ENCODE results near the gene OLFML2B.
"Not testable (repeated sequence)": the region's sequence is repeated elsewhere in the genome, so short reads cannot be mapped to it uniquely, and the experiment has no call there.

Gene OLFML2B

DNA sequence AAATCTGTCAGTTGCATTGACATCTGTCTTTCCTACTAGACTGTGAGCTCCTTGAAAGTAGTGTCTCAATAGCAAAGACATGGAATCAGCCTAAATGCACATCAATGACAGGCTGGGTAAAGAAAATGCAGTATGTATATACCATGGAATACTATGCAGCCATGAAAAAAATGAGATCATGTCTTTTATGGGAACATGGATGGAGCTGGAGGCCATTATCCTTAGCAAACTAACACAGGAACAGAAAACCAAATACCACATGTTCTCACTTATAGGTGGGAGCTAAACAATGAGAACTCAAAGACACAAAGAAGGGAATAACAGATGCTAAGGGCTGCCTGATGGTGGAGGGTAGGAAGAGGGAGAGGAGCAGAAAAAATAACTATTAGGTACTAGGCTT, 5.9 kb downstream of the OLFML2B start:
- H3K9me3 ChIP-seq (ENCODE audit: insufficient read depth, low read depth, low read length); H2AFZ ChIP-seq (ENCODE audit: insufficient read depth, low read length, poor library complexity); H3K36me3 ChIP-seq (ENCODE audit: control insufficient read depth in 1 of 2, insufficient read depth in 2 of 2, low read length in 2 of 2); H3K23ac ChIP-seq (ENCODE audit: low read length); H4K91ac ChIP-seq (ENCODE audit: low read depth, low read length); H3K4me3 ChIP-seq (ENCODE audit: low read depth, low read length); H2BK5ac ChIP-seq (ENCODE audit: low read depth, low read length, poor library complexity); H3K18ac ChIP-seq (ENCODE audit: low read length); H3K14ac ChIP-seq (ENCODE audit: low read length); H3K79me1 ChIP-seq (ENCODE audit: low read length); H2BK12ac ChIP-seq (ENCODE audit: low read length); H2AK5ac ChIP-seq (ENCODE audit: low read length); H3K4me1 ChIP-seq (ENCODE audit: control insufficient read depth in 1 of 2, insufficient read depth in 2 of 2, low read length in 2 of 2); H2BK120ac ChIP-seq (ENCODE audit: insufficient read depth, low read length, poor library complexity); H3K4ac ChIP-seq (ENCODE audit: low read depth, low read length); H4K12ac ChIP-seq (ENCODE audit: low read depth, low read length); H3K27ac ChIP-seq (ENCODE audit: low read depth, low read length); H4K8ac ChIP-seq (ENCODE audit: low read depth, low read length); DNase-seq; H3K4me2 ChIP-seq (ENCODE audit: low read length); H3K9ac ChIP-seq (ENCODE audit: low read length); H3K27me3 ChIP-seq (ENCODE audit: insufficient read depth, low read length); H3K79me2 ChIP-seq (ENCODE audit: control insufficient read depth, insufficient read depth, low read length, poor library complexity): not testable (repeated sequence)

DNA sequence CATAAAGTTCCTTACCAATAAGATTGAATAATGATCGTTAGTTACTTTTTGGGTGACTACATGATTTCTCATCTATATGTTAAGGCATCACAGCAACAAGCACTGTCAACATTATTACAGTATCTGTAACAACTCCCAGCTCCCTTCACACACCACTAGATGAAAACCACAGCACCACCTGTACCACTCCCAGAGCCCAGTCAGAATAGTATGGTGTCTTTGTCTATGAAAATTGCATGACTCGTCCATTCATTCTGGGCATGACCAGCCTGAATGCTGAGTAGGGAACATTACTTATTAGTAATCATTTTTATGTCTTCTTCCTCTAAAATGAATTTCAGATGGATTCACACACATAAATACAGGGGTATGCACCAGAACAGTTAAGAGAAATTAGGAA, 7.0 kb downstream of the OLFML2B start:
- Histone ChIP-seq H3K79me1 (ENCODE audit: low read length) (no peaks in the 10 kb centered on the region), H2AK5ac (ENCODE audit: low read length) (no peak overlapping the region), H3K4me2 (ENCODE audit: low read length) (no peak overlapping the region), H3K4me1 (ENCODE audit: control insufficient read depth in 1 of 2, insufficient read depth in 2 of 2, low read length in 2 of 2) (no peaks in the 10 kb centered on the region), H4K12ac (ENCODE audit: low read depth, low read length) (no peak overlapping the region), H3K79me2 (ENCODE audit: control insufficient read depth, insufficient read depth, low read length, poor library complexity) (no peaks in the 10 kb centered on the region), H3K36me3 (ENCODE audit: control insufficient read depth in 1 of 2, insufficient read depth in 2 of 2, low read length in 2 of 2) (no peaks in the 10 kb centered on the region), H3K4ac (ENCODE audit: low read depth, low read length) (no peak overlapping the region), H3K4me3 (ENCODE audit: low read depth, low read length) (no peak overlapping the region), H2BK120ac (ENCODE audit: insufficient read depth, low read length, poor library complexity) (no peak overlapping the region), H3K18ac (ENCODE audit: low read length) (no peak overlapping the region), H3K9ac (ENCODE audit: low read length) (no peak overlapping the region), H3K27me3 (ENCODE audit: insufficient read depth, low read length) (no peaks in the 10 kb centered on the region), H2BK12ac (ENCODE audit: low read length) (no peak overlapping the region), H4K8ac (ENCODE audit: low read depth, low read length) (no peak overlapping the region), H2AFZ (ENCODE audit: insufficient read depth, low read length, poor library complexity) (no peak overlapping the region), H3K14ac (ENCODE audit: low read length) (no peak overlapping the region), H3K23ac (ENCODE audit: low read length) (no peak overlapping the region), H4K91ac (ENCODE audit: low read depth, low read length) (no peak overlapping the region), H3K27ac (ENCODE audit: low read depth, low read length) (no peak overlapping the region), H2BK5ac (ENCODE audit: low read depth, low read length, poor library complexity) (no peak overlapping the region), H3K9me3 (ENCODE audit: insufficient read depth, low read depth, low read length) (peaks cover 1% of the 10 kb centered on the region)
- WGBS (ENCODE audit: extremely low coverage, insufficient coverage, insufficient read length), result no CpG with 5 or more reads among the region's 2 CpGs
- no peak for DNase-seq

DNA sequence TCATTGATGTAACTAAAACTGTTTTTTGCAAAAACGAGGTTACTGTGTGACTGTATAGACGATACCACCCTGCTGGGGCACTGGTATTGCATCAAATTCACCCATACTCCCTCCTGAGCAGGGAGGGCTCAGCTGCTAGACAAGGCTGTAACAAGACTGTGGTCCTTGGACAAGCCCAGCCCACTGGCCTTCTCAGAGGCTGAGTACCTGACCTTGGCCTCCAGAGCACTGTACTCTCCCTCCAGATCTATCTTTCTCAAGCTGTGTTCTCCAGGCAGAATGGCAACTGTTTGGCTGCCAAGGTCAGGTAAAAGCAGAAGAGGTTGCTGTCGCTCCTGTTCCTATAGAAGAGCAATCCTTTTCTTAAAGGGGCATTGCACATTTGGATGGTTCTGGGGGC, 8.5 kb downstream of the OLFML2B start:
- Histone ChIP-seq H3K27me3 (ENCODE audit: insufficient read depth, low read length) (no peaks in the 10 kb centered on the region), H3K4me3 (ENCODE audit: low read depth, low read length) (no peak overlapping the region), H4K91ac (ENCODE audit: low read depth, low read length) (no peak overlapping the region), H4K8ac (ENCODE audit: low read depth, low read length) (no peak overlapping the region), H2BK5ac (ENCODE audit: low read depth, low read length, poor library complexity) (no peak overlapping the region), H3K4me2 (ENCODE audit: low read length) (no peak overlapping the region), H2BK12ac (ENCODE audit: low read length) (no peak overlapping the region), H4K12ac (ENCODE audit: low read depth, low read length) (no peak overlapping the region), H3K14ac (ENCODE audit: low read length) (no peak overlapping the region), H3K9me3 (ENCODE audit: insufficient read depth, low read depth, low read length) (peaks cover 2% of the 10 kb centered on the region), H3K18ac (ENCODE audit: low read length) (no peak overlapping the region), H3K79me1 (ENCODE audit: low read length) (no peaks in the 10 kb centered on the region), H2AFZ (ENCODE audit: insufficient read depth, low read length, poor library complexity) (no peak overlapping the region), H3K4ac (ENCODE audit: low read depth, low read length) (no peak overlapping the region), H3K27ac (ENCODE audit: low read depth, low read length) (no peak overlapping the region), H3K23ac (ENCODE audit: low read length) (no peak overlapping the region), H3K4me1 (ENCODE audit: control insufficient read depth in 1 of 2, insufficient read depth in 2 of 2, low read length in 2 of 2) (no peaks in the 10 kb centered on the region), H3K36me3 (ENCODE audit: control insufficient read depth in 1 of 2, insufficient read depth in 2 of 2, low read length in 2 of 2) (no peaks in the 10 kb centered on the region), H2AK5ac (ENCODE audit: low read length) (no peak overlapping the region), H3K9ac (ENCODE audit: low read length) (no peak overlapping the region), H3K79me2 (ENCODE audit: control insufficient read depth, insufficient read depth, low read length, poor library complexity) (no peaks in the 10 kb centered on the region), H2BK120ac (ENCODE audit: insufficient read depth, low read length, poor library complexity) (no peak overlapping the region)
- WGBS (ENCODE audit: extremely low coverage, insufficient coverage, insufficient read length), result no CpG with 5 or more reads among the region's 3 CpGs
- no peak for DNase-seq

DNA sequence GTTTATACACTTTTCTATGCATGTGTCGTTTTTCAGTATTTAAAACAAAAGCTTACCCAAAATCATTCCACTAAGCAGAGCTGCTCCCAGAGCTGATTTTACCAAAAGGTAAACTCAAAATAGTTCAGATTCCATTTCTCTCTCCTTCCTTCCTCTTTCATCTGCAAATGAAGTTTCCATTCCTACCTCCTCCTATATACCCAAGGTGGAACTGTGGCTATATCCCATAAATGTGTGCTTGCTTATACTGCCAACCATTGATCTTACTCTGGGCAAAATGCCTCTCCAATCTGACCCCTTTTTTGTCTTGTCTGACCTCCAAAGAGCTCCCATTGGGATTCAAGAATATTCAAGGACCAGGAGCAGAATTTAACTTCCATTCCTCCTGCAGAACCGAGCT, 9.5 kb downstream of the OLFML2B start:
- no CpG with 5 or more reads among the region's 2 CpGs for WGBS (ENCODE audit: extremely low coverage, insufficient coverage, insufficient read length)

DNA sequence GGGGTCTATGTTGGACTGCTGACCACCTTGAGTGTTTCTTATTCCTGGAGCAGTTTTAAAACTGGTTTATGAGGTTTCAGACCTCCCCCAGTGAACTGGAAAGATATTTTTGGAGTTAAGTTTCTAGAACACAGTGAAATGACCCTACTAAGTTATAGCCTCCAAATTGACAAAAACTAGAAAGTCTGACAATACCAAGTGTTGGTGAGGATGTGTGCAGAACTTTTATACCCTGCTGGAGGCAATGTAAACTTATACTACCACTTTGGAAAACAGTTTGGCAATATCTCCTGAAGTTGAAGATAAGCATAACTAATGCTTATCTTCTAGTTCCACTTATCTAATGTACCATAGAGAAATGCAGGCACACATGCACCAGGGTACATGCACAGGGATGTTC, 10.4 kb downstream of the OLFML2B start:
- Histone ChIP-seq H3K36me3 (ENCODE audit: control insufficient read depth in 1 of 2, insufficient read depth in 2 of 2, low read length in 2 of 2) (no peaks in the 10 kb centered on the region), H4K91ac (ENCODE audit: low read depth, low read length) (no peak overlapping the region), H3K4me3 (ENCODE audit: low read depth, low read length) (no peak overlapping the region), H2AFZ (ENCODE audit: insufficient read depth, low read length, poor library complexity) (no peak overlapping the region), H3K23ac (ENCODE audit: low read length) (no peak overlapping the region), H3K27ac (ENCODE audit: low read depth, low read length) (no peak overlapping the region), H3K14ac (ENCODE audit: low read length) (no peak overlapping the region), H4K12ac (ENCODE audit: low read depth, low read length) (no peak overlapping the region), H3K27me3 (ENCODE audit: insufficient read depth, low read length) (no peaks in the 10 kb centered on the region), H3K4me2 (ENCODE audit: low read length) (no peak overlapping the region), H3K18ac (ENCODE audit: low read length) (no peak overlapping the region), H2BK12ac (ENCODE audit: low read length) (no peak overlapping the region), H3K9ac (ENCODE audit: low read length) (no peak overlapping the region), H3K4ac (ENCODE audit: low read depth, low read length) (no peak overlapping the region), H2BK5ac (ENCODE audit: low read depth, low read length, poor library complexity) (no peak overlapping the region), H3K79me2 (ENCODE audit: control insufficient read depth, insufficient read depth, low read length, poor library complexity) (no peaks in the 10 kb centered on the region), H2AK5ac (ENCODE audit: low read length) (no peak overlapping the region), H3K4me1 (ENCODE audit: control insufficient read depth in 1 of 2, insufficient read depth in 2 of 2, low read length in 2 of 2) (no peaks in the 10 kb centered on the region), H3K9me3 (ENCODE audit: insufficient read depth, low read depth, low read length) (peaks cover 4% of the 10 kb centered on the region), H3K79me1 (ENCODE audit: low read length) (no peaks in the 10 kb centered on the region), H2BK120ac (ENCODE audit: insufficient read depth, low read length, poor library complexity) (no peak overlapping the region), H4K8ac (ENCODE audit: low read depth, low read length) (no peak overlapping the region)
- DNase-seq, result no peak

More for the DNA sequence above, 9.5 kb downstream of the OLFML2B start:
- no peak overlapping the region for H4K8ac ChIP-seq (ENCODE audit: low read depth, low read length)
- no peaks in the 10 kb centered on the region for H3K4me1 ChIP-seq (ENCODE audit: control insufficient read depth in 1 of 2, insufficient read depth in 2 of 2, low read length in 2 of 2)
- no peak overlapping the region for H3K14ac ChIP-seq (ENCODE audit: low read length)
- H4K91ac ChIP-seq (ENCODE audit: low read depth, low read length), result no peak overlapping the region
- no peak overlapping the region for H2AFZ ChIP-seq (ENCODE audit: insufficient read depth, low read length, poor library complexity)
- no peak overlapping the region for H4K12ac ChIP-seq (ENCODE audit: low read depth, low read length)
- H3K79me2 ChIP-seq (ENCODE audit: control insufficient read depth, insufficient read depth, low read length, poor library complexity), result no peaks in the 10 kb centered on the region
- H3K9ac ChIP-seq (ENCODE audit: low read length), result no peak overlapping the region
- no peak overlapping the region for H3K18ac ChIP-seq (ENCODE audit: low read length)
- peaks cover 4% of the 10 kb centered on the region for H3K9me3 ChIP-seq (ENCODE audit: insufficient read depth, low read depth, low read length)
- no peak overlapping the region for H3K23ac ChIP-seq (ENCODE audit: low read length)
- no peaks in the 10 kb centered on the region for H3K27me3 ChIP-seq (ENCODE audit: insufficient read depth, low read length)
- H3K4me2 ChIP-seq (ENCODE audit: low read length), result no peak overlapping the region
- no peak for DNase-seq
- H2BK12ac ChIP-seq (ENCODE audit: low read length), result no peak overlapping the region
- no peak overlapping the region for H3K4ac ChIP-seq (ENCODE audit: low read depth, low read length)
- no peak overlapping the region for H2BK5ac ChIP-seq (ENCODE audit: low read depth, low read length, poor library complexity)
- H3K79me1 ChIP-seq (ENCODE audit: low read length), result no peaks in the 10 kb centered on the region
- no peak overlapping the region for H2BK120ac ChIP-seq (ENCODE audit: insufficient read depth, low read length, poor library complexity)
- H3K4me3 ChIP-seq (ENCODE audit: low read depth, low read length), result no peak overlapping the region
- no peak overlapping the region for H2AK5ac ChIP-seq (ENCODE audit: low read length)
- no peaks in the 10 kb centered on the region for H3K36me3 ChIP-seq (ENCODE audit: control insufficient read depth in 1 of 2, insufficient read depth in 2 of 2, low read length in 2 of 2)
- no peak overlapping the region for H3K27ac ChIP-seq (ENCODE audit: low read depth, low read length)
